Measurements from ENCODE around the gene SEC61G.

SEC61G gene

GRCh38 chr7:54781134-54781920 lies 22.3 kb upstream of the SEC61G start:
- Histone ChIP-seq H3K9me3 (ENCODE audit: control insufficient read depth, low read length) (no peaks in the 10 kb centered on the region), H3K4me1 (no peaks in the 10 kb centered on the region), H2AFZ (no peak overlapping the region), H3K4me3 (ENCODE audit: low read depth, low read length) (no peak overlapping the region), H3K79me2 (no peaks in the 10 kb centered on the region), H3K27me3 (ENCODE audit: control insufficient read depth, insufficient read depth, low read length) (no peaks in the 10 kb centered on the region), H3K9ac (no peak overlapping the region), H3K4me2 (ENCODE audit: low read length) (no peak overlapping the region), H3K27ac (no peak overlapping the region), H3K36me3 (ENCODE audit: control insufficient read depth, insufficient read depth, low read length) (no peaks in the 10 kb centered on the region)
- no peak for TF ChIP-seq CTCF (IDR thresholded peaks at IDR 0.05)

GRCh38 chr7:54780490-54780889 lies 21.5 kb upstream of the SEC61G start:
- H3K9ac ChIP-seq = no peak overlapping the region
- no peaks in the 10 kb centered on the region for H3K27me3 ChIP-seq (ENCODE audit: control insufficient read depth, insufficient read depth, low read length)
- H3K9me3 ChIP-seq (ENCODE audit: control insufficient read depth, low read length) = no peaks in the 10 kb centered on the region
- no peak overlapping the region for H3K4me2 ChIP-seq (ENCODE audit: low read length)
- no peaks in the 10 kb centered on the region for H3K79me2 ChIP-seq
- H2AFZ ChIP-seq = no peak overlapping the region
- H3K36me3 ChIP-seq (ENCODE audit: control insufficient read depth, insufficient read depth, low read length) = no peaks in the 10 kb centered on the region
- TF ChIP-seq CTCF (IDR thresholded peaks at IDR 0.05) = no peak
- no peak overlapping the region for H3K4me3 ChIP-seq (ENCODE audit: low read depth, low read length)
- H3K4me1 ChIP-seq = no peaks in the 10 kb centered on the region
- no peak overlapping the region for H3K27ac ChIP-seq

GRCh38 chr7:54778696-54779540 lies 19.9 kb upstream of the SEC61G start:
- Histone ChIP-seq H3K4me1 (no peaks in the 10 kb centered on the region), H3K27ac (no peak overlapping the region), H3K79me2 (no peaks in the 10 kb centered on the region), H2AFZ (no peak overlapping the region), H3K27me3 (ENCODE audit: control insufficient read depth, insufficient read depth, low read length) (no peaks in the 10 kb centered on the region), H3K4me2 (ENCODE audit: low read length) (no peak overlapping the region), H3K4me3 (ENCODE audit: low read depth, low read length) (no peak overlapping the region), H3K9ac (no peak overlapping the region), H3K9me3 (ENCODE audit: control insufficient read depth, low read length) (no peaks in the 10 kb centered on the region), H3K36me3 (ENCODE audit: control insufficient read depth, insufficient read depth, low read length) (no peaks in the 10 kb centered on the region)
- no peak for TF ChIP-seq CTCF (IDR thresholded peaks at IDR 0.05)

GRCh38 chr7:54778166-54778565 lies 19.2 kb upstream of the SEC61G start:
- no peaks in the 10 kb centered on the region for H3K27me3 ChIP-seq (ENCODE audit: control insufficient read depth, insufficient read depth, low read length)
- no peaks in the 10 kb centered on the region for H3K9me3 ChIP-seq (ENCODE audit: control insufficient read depth, low read length)
- no peaks in the 10 kb centered on the region for H3K36me3 ChIP-seq (ENCODE audit: control insufficient read depth, insufficient read depth, low read length)
- no peaks in the 10 kb centered on the region for H3K79me2 ChIP-seq
- TF ChIP-seq CTCF (IDR thresholded peaks at IDR 0.05) = no peak
- no peaks in the 10 kb centered on the region for H3K4me1 ChIP-seq
- no peak overlapping the region for H3K27ac ChIP-seq
- no peak overlapping the region for H2AFZ ChIP-seq
- H3K4me2 ChIP-seq (ENCODE audit: low read length) = no peak overlapping the region
- no peak overlapping the region for H3K4me3 ChIP-seq (ENCODE audit: low read depth, low read length)
- no peak overlapping the region for H3K9ac ChIP-seq
